HepG2 (cell line): Measurements from ENCODE around the gene RAC2. TPM values are rescaled to one million over a fixed set of nuclear protein-coding genes. Genes with fewer than 3 reads are reported as not detected.

Experiments used
- KDM6A ChIP-seq: IDR thresholded peaks from 2 replicates; pipeline ENCODE4 v1.6.1; 2016; ENCODE audit warnings: low read depth
- SALL2 ChIP-seq: sonication (generic); formaldehyde crosslinking; IDR thresholded peaks from 2 replicates; pipeline ENCODE4 v1.8.1; 2023; ENCODE audit warnings: mild to moderate bottlenecking, missing genetic modification reagents, inconsistent platforms
- SMC3 ChIP-seq: IDR thresholded peaks from 2 replicates; pipeline ENCODE4 v1.6.1; 2011; ENCODE audit warnings: low read length, improper control_type of control experiment
- SSRP1 ChIP-seq: IDR thresholded peaks from 2 replicates; pipeline ENCODE4 v1.6.1; 2016; ENCODE audit warnings: control low read depth
- TCF12 ChIP-seq, 2 experiments: fragments of 450-650 bp in 1 of 2; sonication (generic) in 1 of 2; formaldehyde crosslinking in 1 of 2; IDR thresholded peaks; 2 replicates each; pipeline versions ENCODE4 v1.6.1 to v1.8.0; 2017 to 2022; ENCODE audit warnings: antibody characterized with exemption in 1 of 2, mild to moderate bottlenecking in 1 of 2, missing genetic modification reagents in 1 of 2, moderate library complexity in 1 of 2
- ZNF160 ChIP-seq: sonication (generic); formaldehyde crosslinking; IDR thresholded peaks from 2 replicates; pipeline ENCODE4 v1.8.0; 2022; ENCODE audit warnings: mild to moderate bottlenecking, inconsistent platforms, missing genetic modification reagents
- polyA plus RNA-seq, 8 experiments: library from polyadenylated mRNA; depleted of rRNA in 3 of 8; stranded (reverse) in 7 of 8; unstranded in 1 of 8; fragments of >200 nt; fragmentation: Illumina TruSeq in 4 of 8; extraction: Trizol in 4 of 8; gene quantifications; 2 replicates each; pipeline versions ENCODE4 v1.2.1 to v1.2.3, GENCODE V29; 2011 to 2016; ENCODE audit warnings: low read depth in 4 of 8, missing spikeins in 1 of 8, mixed read lengths in 1 of 8; ENCODE audit not compliant: insufficient read depth in 1 of 8
- total RNA-seq, 5 experiments: library from RNA; depleted of rRNA; stranded (reverse); fragments of >200 nt; fragmentation: Illumina TruSeq; extraction: Trizol; gene quantifications; 2 replicates each; pipeline ENCODE4 v1.2.3, GENCODE V29; 2016; ENCODE audit warnings: low read depth in 1 of 5
- TF ChIP-seq, protein P1 (sequence below), 2 experiments: fragments of 450-650 bp in 1 of 2; sonication (generic) in 1 of 2; formaldehyde crosslinking in 1 of 2; IDR thresholded peaks; 2 replicates each; pipeline versions ENCODE4 v1.6.1 to v1.8.0; 2016 to 2022; ENCODE audit warnings: antibody characterized with exemption in 1 of 2, mild to moderate bottlenecking in 1 of 2, missing genetic modification reagents in 1 of 2
- TF ChIP-seq, protein P2 (sequence below): sonication (generic); formaldehyde crosslinking; IDR thresholded peaks from 2 replicates; pipeline ENCODE4 v1.8.1; 2022; ENCODE audit warnings: low read depth, mild to moderate bottlenecking, missing genetic modification reagents
- TF ChIP-seq, protein P3 (sequence below): sonication (generic); formaldehyde crosslinking; IDR thresholded peaks from 2 replicates; pipeline ENCODE4 v1.5.1; 2020; ENCODE audit warnings: missing genetic modification reagents, mild to moderate bottlenecking, borderline replicate concordance
- TF ChIP-seq, protein P4 (sequence below): fragments of 450-650 bp; IDR thresholded peaks from 2 replicates; pipeline ENCODE4 v1.6.1; 2017; ENCODE audit warnings: mild to moderate bottlenecking

The RAC2 gene
- total and polyA plus RNA-seq, 2 of the 13 experiments (the other 11 are each of a cell fraction or from before 2014, with no cell fraction given) = 0.73 TPM; not detected in 1

DNA sequence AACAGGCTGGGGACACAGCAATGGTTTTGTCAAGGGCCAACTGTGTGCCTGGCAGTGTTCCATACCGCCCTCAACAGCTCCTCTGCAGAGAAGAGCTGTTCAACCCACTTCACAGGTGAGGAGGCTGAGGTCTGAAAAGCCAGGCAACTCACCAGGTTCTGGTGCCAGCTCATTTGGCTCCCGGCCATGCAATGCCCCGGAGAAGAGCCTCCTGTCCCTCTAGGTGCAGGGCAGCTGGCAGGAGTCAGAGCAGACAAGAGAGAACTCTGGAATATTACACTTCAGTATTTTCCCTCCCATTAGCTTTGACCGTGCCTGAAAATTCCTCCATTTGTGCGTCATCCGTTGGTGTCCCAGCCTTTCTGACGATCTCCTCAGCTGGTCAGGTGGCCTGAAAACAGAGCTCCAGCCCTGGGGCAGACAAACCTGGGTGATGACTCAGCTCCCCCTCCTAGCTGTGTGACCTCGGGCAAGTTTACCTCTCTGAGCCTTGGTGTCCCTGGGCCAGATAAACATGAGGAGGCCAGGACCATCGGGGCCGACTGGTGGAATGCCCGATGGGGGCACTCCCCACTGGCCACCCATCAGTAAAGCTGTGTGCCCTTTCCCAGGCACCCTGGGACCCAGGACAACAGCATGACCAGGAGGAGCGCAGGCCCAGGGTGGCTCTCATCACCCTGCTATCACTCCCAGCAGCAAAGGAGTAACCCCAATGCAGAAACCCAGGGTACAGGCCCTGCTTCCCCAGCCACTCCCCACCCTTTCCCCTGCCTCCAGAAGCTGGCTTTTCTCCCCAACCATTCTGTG lies 46.4 kb downstream of the RAC2 start (continued):
- TF ChIP-seq, protein P1, sequence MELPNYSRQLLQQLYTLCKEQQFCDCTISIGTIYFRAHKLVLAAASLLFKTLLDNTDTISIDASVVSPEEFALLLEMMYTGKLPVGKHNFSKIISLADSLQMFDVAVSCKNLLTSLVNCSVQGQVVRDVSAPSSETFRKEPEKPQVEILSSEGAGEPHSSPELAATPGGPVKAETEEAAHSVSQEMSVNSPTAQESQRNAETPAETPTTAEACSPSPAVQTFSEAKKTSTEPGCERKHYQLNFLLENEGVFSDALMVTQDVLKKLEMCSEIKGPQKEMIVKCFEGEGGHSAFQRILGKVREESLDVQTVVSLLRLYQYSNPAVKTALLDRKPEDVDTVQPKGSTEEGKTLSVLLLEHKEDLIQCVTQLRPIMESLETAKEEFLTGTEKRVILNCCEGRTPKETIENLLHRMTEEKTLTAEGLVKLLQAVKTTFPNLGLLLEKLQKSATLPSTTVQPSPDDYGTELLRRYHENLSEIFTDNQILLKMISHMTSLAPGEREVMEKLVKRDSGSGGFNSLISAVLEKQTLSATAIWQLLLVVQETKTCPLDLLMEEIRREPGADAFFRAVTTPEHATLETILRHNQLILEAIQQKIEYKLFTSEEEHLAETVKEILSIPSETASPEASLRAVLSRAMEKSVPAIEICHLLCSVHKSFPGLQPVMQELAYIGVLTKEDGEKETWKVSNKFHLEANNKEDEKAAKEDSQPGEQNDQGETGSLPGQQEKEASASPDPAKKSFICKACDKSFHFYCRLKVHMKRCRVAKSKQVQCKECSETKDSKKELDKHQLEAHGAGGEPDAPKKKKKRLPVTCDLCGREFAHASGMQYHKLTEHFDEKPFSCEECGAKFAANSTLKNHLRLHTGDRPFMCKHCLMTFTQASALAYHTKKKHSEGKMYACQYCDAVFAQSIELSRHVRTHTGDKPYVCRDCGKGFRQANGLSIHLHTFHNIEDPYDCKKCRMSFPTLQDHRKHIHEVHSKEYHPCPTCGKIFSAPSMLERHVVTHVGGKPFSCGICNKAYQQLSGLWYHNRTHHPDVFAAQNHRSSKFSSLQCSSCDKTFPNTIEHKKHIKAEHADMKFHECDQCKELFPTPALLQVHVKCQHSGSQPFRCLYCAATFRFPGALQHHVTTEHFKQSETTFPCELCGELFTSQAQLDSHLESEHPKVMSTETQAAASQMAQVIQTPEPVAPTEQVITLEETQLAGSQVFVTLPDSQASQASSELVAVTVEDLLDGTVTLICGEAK (IDR thresholded peaks at IDR 0.05) = no peak
- TF ChIP-seq, protein P1 (CRISPR knock-in tag; IDR thresholded peaks at IDR 0.05) = no peak
- TF ChIP-seq SALL2 (CRISPR knock-in tag) (no peak), TCF12 (IDR thresholded peaks at IDR 0.05) (no peak), TCF12 (CRISPR knock-in tag; IDR thresholded peaks at IDR 0.05) (0 out of 2 replicates have a peak, but pooled peaks have one; percentile 25), SMC3 (no peak), SSRP1 (CRISPR knock-in tag) (no peak), KDM6A (CRISPR knock-in tag) (no peak), ZNF160 (CRISPR knock-in tag) (peak; percentile 58; the same call in 1 of the 2 replicates)
- TF ChIP-seq, protein P2, sequence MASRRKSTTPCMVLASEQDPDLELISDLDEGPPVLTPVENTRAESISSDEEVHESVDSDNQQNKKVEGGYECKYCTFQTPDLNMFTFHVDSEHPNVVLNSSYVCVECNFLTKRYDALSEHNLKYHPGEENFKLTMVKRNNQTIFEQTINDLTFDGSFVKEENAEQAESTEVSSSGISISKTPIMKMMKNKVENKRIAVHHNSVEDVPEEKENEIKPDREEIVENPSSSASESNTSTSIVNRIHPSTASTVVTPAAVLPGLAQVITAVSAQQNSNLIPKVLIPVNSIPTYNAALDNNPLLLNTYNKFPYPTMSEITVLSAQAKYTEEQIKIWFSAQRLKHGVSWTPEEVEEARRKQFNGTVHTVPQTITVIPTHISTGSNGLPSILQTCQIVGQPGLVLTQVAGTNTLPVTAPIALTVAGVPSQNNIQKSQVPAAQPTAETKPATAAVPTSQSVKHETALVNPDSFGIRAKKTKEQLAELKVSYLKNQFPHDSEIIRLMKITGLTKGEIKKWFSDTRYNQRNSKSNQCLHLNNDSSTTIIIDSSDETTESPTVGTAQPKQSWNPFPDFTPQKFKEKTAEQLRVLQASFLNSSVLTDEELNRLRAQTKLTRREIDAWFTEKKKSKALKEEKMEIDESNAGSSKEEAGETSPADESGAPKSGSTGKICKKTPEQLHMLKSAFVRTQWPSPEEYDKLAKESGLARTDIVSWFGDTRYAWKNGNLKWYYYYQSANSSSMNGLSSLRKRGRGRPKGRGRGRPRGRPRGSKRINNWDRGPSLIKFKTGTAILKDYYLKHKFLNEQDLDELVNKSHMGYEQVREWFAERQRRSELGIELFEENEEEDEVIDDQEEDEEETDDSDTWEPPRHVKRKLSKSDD (CRISPR knock-in tag) = no peak
- TF ChIP-seq, protein P3, sequence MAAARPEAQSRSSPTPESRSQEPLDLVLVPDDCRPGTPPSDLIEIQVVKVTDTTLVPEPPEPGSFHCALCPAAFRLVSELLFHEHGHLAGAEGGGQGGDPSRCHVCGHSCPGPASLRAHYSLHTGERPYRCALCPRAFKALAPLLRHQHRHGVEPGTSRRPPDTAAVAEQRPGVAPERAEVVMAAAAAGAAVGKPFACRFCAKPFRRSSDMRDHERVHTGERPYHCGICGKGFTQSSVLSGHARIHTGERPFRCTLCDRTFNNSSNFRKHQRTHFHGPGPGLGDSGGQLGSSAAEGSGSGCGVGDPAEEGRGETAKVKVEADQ = no peak
- TF ChIP-seq, protein P4, sequence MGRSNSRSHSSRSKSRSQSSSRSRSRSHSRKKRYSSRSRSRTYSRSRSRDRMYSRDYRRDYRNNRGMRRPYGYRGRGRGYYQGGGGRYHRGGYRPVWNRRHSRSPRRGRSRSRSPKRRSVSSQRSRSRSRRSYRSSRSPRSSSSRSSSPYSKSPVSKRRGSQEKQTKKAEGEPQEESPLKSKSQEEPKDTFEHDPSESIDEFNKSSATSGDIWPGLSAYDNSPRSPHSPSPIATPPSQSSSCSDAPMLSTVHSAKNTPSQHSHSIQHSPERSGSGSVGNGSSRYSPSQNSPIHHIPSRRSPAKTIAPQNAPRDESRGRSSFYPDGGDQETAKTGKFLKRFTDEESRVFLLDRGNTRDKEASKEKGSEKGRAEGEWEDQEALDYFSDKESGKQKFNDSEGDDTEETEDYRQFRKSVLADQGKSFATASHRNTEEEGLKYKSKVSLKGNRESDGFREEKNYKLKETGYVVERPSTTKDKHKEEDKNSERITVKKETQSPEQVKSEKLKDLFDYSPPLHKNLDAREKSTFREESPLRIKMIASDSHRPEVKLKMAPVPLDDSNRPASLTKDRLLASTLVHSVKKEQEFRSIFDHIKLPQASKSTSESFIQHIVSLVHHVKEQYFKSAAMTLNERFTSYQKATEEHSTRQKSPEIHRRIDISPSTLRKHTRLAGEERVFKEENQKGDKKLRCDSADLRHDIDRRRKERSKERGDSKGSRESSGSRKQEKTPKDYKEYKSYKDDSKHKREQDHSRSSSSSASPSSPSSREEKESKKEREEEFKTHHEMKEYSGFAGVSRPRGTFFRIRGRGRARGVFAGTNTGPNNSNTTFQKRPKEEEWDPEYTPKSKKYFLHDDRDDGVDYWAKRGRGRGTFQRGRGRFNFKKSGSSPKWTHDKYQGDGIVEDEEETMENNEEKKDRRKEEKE = no peak
